Mucosa of stomach (tissue), 1 donor: ENCODE measurements around the gene C1QL4.
"Not testable (repeated sequence)": the region's sequence is repeated elsewhere in the genome, so short reads cannot be mapped to it uniquely, and the experiment has no call there.

Experiments
- H3K27me3 ChIP-seq: one replicate; pipeline ENCODE4 v1.7.0; 2013; ENCODE audit warnings: mild to moderate bottlenecking, low read length; ENCODE audit not compliant: control insufficient read depth, insufficient read depth
- H3K36me3 ChIP-seq: one replicate; pipeline ENCODE4 v1.7.0; 2013; ENCODE audit warnings: low read length; ENCODE audit not compliant: control insufficient read depth, insufficient read depth
- H3K4me1 ChIP-seq: one replicate; pipeline ENCODE4 v1.7.0; 2013; ENCODE audit warnings: mild to moderate bottlenecking, low read length; ENCODE audit not compliant: control insufficient read depth, insufficient read depth
- H3K4me3 ChIP-seq: one replicate; pipeline ENCODE4 v1.7.0; 2013; ENCODE audit warnings: low read length
- H3K9ac ChIP-seq: one replicate; pipeline ENCODE4 v1.7.0; 2013; ENCODE audit warnings: mild to moderate bottlenecking, low read length, moderate library complexity
- H3K9me3 ChIP-seq: one replicate; pipeline ENCODE4 v1.7.0; 2013; ENCODE audit warnings: mild to moderate bottlenecking, low read length, moderate library complexity; ENCODE audit not compliant: control insufficient read depth
- donor health status: Pancreatic carcinoma.

C1QL4 gene

GRCh38 chr12:49335955-49336644, 888 bp downstream of the C1QL4 start:
- no peak overlapping the region for H3K4me3 ChIP-seq
- H3K9me3 ChIP-seq: no peaks in the 10 kb centered on the region
- peaks cover 75% of the 10 kb centered on the region for H3K27me3 ChIP-seq
- no peak overlapping the region for H3K9ac ChIP-seq
- H3K36me3 ChIP-seq: no peaks in the 10 kb centered on the region
- peaks cover 26% of the 10 kb centered on the region for H3K4me1 ChIP-seq

DNA sequence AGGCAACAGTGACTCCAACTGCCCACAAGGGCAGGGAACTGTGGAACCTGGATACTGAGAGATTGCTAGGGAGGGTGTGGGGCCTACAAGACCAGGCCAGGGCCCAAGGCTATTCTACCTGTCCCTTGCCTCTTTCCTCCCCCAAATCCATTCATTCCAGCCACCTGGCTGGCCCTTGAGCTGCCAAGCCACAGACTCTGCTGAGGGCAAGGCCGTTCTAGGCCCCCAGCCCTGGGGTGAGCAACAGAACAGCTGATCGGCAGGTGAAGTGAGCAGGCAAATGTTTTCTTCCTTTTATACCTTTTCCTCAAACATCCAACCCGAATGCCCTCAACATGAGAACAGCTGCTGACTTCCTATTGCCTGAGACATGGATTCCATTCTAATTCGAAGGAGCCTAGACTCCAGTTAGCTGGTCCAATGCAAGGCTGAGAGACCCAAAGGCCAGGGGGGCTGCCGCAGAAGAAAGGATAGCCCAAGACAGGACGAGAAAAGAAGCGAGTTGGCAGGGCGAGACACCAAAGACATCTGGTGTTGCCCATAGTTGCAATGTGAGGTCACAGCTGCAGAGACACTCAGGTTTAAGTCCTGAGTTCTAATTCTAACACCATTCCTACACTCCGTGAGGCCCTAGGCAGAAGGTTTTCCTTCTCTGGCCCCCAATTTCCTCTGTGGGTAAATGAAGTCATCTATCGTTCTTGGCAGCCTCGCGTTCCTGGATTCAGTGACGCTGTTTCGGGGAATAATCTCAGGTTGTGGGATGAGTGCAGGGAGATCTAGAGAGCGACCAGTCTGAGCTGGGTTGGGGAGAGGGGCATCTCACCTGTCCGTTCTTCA, 1.7 kb downstream of the C1QL4 start:
- Histone ChIP-seq H3K36me3 (no peaks in the 10 kb centered on the region), H3K9ac (no peak overlapping the region), H3K27me3 (peaks cover 72% of the 10 kb centered on the region), H3K9me3 (no peaks in the 10 kb centered on the region), H3K4me1 (peaks cover 26% of the 10 kb centered on the region), H3K4me3 (no peak overlapping the region)

- peaks cover 72% of the 10 kb centered on the region for H3K27me3 ChIP-seq
- no peaks in the 10 kb centered on the region for H3K9me3 ChIP-seq
- no peak overlapping the region for H3K9ac ChIP-seq
- peaks cover 25% of the 10 kb centered on the region for H3K4me1 ChIP-seq
- H3K4me3 ChIP-seq: no peak overlapping the region
- H3K36me3 ChIP-seq: no peaks in the 10 kb centered on the region
These were observed 2.3 kb downstream of the C1QL4 start for GRCh38 chr12:49334681-49335080.

- H3K4me3 ChIP-seq: no peak overlapping the region
- no peaks in the 10 kb centered on the region for H3K9me3 ChIP-seq
- H3K4me1 ChIP-seq: peaks cover 21% of the 10 kb centered on the region
- H3K9ac ChIP-seq: no peak overlapping the region
- peaks cover 72% of the 10 kb centered on the region for H3K27me3 ChIP-seq
- H3K36me3 ChIP-seq: no peaks in the 10 kb centered on the region
These were observed 2.8 kb downstream of the C1QL4 start for GRCh38 chr12:49334226-49334625.

DNA sequence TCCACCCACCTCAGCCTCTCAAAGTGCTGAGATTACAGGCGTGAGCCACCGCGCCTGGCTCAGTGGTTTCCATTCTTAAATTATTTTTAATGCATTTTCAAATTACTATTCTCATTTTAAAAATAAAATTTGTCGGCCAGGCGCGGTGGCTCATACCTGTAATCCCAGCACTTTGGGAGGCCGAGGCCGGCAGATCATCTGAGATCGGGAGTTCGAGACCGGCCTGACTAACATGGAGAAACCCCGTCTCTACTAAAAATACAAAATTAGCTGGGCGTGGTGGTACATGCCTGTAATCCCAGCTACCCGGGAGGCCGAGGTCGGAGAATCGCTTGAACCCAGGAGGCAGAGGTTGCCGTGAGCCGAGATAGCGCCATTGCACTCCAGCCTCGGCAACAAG, 3.2 kb downstream of the C1QL4 start:
- Histone ChIP-seq H3K27me3 (peaks cover 71% of the 10 kb centered on the region), H3K4me1 (peaks cover 20% of the 10 kb centered on the region)
- not testable (repeated sequence) for H3K36me3 ChIP-seq, H3K4me3 ChIP-seq, H3K9me3 ChIP-seq, H3K9ac ChIP-seq

DNA sequence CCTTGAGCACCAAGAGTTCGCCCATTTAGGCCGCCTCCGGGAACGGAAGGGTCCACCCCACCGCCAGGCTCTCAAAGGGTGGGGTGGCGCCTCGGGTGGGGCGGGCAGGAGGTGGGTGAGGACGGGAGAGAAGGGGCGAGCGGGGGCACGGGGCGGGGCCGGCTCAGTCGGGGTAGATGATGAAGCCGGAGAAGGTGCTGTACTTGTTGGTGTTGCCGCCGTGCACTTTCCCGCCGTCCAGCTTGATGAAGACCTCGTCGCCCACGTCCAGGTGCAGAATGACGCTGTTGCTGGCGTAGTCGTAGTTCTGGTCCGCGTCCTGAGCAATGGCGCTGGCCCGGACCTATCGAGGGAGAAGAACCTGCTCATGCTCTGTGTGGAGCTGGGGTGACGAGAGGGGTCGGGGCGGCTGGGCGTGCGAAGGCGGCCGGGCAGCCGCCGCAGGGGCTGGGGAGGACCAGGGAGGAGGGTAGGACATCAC, 4.1 kb downstream of the C1QL4 start:
- Histone ChIP-seq H3K27me3 (peaks cover 63% of the 10 kb centered on the region), H3K4me1 (peaks cover 20% of the 10 kb centered on the region), H3K36me3 (no peaks in the 10 kb centered on the region), H3K4me3 (no peak overlapping the region), H3K9me3 (no peaks in the 10 kb centered on the region), H3K9ac (no peak overlapping the region)

GRCh38 chr12:49332441-49332861, 4.5 kb downstream of the C1QL4 start:
- Histone ChIP-seq H3K4me1 (peaks cover 19% of the 10 kb centered on the region), H3K36me3 (no peaks in the 10 kb centered on the region), H3K9ac (no peak overlapping the region), H3K4me3 (no peak overlapping the region), H3K9me3 (no peaks in the 10 kb centered on the region), H3K27me3 (peaks cover 58% of the 10 kb centered on the region)

DNA sequence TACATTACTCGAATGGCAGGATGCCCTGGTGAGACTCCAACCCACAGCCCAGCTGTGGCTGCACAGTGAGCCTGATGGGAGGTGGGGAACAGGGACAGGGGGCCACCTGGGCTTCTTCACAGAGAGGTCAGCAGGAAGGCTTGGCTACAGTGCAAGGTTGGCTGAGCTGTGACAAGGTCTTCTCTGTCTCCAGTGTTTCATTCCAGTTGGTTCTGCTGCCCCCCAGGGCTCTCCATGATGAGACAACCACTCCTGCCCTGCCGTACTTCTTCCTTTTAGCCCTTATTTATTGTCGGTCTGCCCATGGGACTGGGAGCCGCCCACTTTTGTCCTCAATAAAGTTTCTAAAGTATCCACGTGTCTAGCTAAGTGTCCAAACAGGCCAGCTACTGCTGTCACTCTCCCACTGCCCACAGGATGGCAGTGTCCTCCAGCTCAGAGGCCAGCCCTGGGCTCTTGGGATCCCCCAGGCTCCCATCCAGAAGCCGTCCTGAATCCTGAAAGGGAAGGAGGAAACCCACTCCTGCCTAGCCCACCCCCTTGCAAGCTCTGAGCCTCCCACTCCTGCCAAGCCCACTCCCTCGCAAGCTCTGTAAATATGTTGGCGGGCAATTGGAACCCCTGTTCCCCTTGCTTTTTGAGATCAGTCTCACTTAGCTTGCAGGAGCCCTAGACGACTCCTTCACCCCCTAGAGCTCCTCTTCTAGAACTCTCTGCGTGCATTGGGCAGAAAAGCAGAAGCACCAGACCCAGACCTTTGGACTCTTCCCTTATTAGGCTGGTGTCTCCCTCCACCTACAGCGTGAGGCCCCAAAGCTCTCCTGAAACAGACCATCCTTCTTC, 5.4 kb downstream of the C1QL4 start:
- H3K27me3 ChIP-seq: peaks cover 49% of the 10 kb centered on the region

DNA sequence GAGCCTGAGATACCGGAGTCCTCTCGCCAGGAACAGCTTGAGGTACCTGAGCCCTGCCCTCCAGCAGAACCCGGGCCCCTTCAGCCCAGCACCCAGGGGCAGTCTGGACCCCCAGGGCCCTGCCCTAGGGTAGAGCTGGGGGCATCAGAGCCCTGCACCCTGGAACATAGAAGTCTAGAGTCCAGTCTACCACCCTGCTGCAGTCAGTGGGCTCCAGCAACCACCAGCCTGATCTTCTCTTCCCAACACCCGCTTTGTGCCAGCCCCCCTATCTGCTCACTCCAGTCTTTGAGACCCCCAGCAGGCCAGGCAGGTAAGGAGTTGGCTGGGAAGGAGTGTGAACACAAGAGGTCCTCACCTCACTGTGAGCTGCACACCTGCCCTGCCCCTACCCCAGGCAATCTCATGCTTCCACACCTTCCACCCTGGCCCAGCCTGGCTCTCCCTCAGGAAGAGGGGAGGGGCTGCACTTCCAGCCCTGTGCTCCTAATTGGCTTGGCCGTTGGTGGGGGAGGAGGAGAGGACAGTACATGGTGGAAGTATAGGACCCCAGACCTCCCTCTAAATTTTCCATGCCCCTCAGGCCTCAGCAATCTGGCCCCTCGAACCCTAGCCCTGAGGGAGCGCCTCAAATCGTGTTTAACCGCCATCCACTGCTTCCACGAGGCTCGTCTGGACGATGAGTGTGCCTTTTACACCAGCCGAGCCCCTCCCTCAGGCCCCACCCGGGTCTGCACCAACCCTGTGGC, 6.2 kb downstream of the C1QL4 start:
- no peak overlapping the region for H3K9ac ChIP-seq
- no peaks in the 10 kb centered on the region for H3K36me3 ChIP-seq
- peaks cover 42% of the 10 kb centered on the region for H3K27me3 ChIP-seq
- H3K4me1 ChIP-seq: peaks cover 8% of the 10 kb centered on the region
- H3K4me3 ChIP-seq: no peak overlapping the region
- no peaks in the 10 kb centered on the region for H3K9me3 ChIP-seq

More for the DNA sequence above, 5.4 kb downstream of the C1QL4 start:
- H3K9me3 ChIP-seq: no peaks in the 10 kb centered on the region
- no peak overlapping the region for H3K9ac ChIP-seq
- H3K36me3 ChIP-seq: no peaks in the 10 kb centered on the region
- no peak overlapping the region for H3K4me3 ChIP-seq
- H3K4me1 ChIP-seq: peaks cover 11% of the 10 kb centered on the region

DNA sequence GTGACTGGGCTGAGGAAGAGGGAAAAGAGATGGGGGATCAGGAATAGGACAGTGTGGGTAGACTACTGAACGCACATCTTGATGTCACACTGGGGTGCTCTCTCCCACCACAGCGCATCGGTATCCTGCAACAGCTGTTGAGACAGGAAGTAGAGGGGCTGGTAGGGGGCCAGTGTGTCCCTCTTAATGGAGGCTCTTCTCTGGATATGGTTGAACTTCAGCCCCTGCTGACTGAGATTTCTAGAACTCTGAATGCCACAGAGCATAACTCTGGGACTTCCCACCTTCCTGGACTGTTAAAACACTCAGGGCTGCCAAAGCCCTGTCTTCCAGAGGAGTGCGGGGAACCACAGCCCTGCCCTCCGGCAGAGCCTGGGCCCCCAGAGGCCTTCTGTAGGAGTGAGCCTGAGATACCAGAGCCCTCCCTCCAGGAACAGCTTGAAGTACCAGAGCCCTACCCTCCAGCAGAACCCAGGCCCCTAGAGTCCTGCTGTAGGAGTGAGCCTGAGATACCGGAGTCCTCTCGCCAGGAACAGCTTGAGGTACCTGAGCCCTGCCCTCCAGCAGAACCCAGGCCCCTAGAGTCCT, 6.9 kb downstream of the C1QL4 start:
- no peak overlapping the region for H3K4me3 ChIP-seq
- H3K36me3 ChIP-seq: no peaks in the 10 kb centered on the region
- peaks cover 35% of the 10 kb centered on the region for H3K27me3 ChIP-seq
- H3K9me3 ChIP-seq: no peaks in the 10 kb centered on the region
- no peak overlapping the region for H3K9ac ChIP-seq
- H3K4me1 ChIP-seq: peaks cover 8% of the 10 kb centered on the region

- Histone ChIP-seq H3K9me3 (no peaks in the 10 kb centered on the region), H3K27me3 (peaks cover 22% of the 10 kb centered on the region), H3K4me3 (no peak overlapping the region), H3K36me3 (no peaks in the 10 kb centered on the region), H3K9ac (no peak overlapping the region), H3K4me1 (peaks cover 10% of the 10 kb centered on the region)
These were observed 8.2 kb downstream of the C1QL4 start for GRCh38 chr12:49328816-49329215.
